HG02938 (cell line): ENCODE measurements around the gene EME2.

Source experiments
- ATAC-seq: cut with Tn5 transposase; IDR thresholded peaks from one replicate; pipeline ENCODE4 v1.9.1; 2021; ENCODE audit warnings: mild to moderate bottlenecking, moderate library complexity; ENCODE audit not compliant: unreplicated experiment

EME2 gene

GRCh38 chr16:1766231-1766630 lies 6.4 kb upstream of the EME2 start:
- no peak for ATAC-seq

- no peak for ATAC-seq
These were observed 5.9 kb upstream of the EME2 start for GRCh38 chr16:1766701-1767100.

- no peak for ATAC-seq
These were observed 5.3 kb upstream of the EME2 start for GRCh38 chr16:1767116-1767994.

GRCh38 chr16:1768061-1768766 lies 4.4 kb upstream of the EME2 start:
- no peak for ATAC-seq

GRCh38 chr16:1768767-1769401 lies 3.7 kb upstream of the EME2 start:
- ATAC-seq = no peak

GRCh38 chr16:1769402-1770300 lies 3.0 kb upstream of the EME2 start:
- no peak for ATAC-seq

- no peak for ATAC-seq
These were observed 2.1 kb upstream of the EME2 start for GRCh38 chr16:1770328-1771187.

- ATAC-seq = no peak
These were observed 1.3 kb upstream of the EME2 start, which contains the start of gene NME3 for GRCh38 chr16:1771188-1771863. Gene NME3, minus strand, starts transcription at chr16:1771543. Its CDS starts 9 bp downstream, at chr16:1771534.

- ATAC-seq = no peak
These were observed 697 bp upstream of the EME2 start for GRCh38 chr16:1771864-1772361.

- ATAC-seq = no peak
These were observed 495 bp downstream of the EME2 start, which contains the start of gene MRPS34 for GRCh38 chr16:1772908-1773702. Gene MRPS34, minus strand, starts transcription at chr16:1773134. Its CDS starts 15 bp downstream, at chr16:1773119.

GRCh38 chr16:1773703-1774447 lies 1.3 kb downstream of the EME2 start:
- no peak for ATAC-seq

GRCh38 chr16:1774448-1774780 lies 1.8 kb downstream of the EME2 start:
- ATAC-seq = no peak

GRCh38 chr16:1775006-1775845 lies 2.6 kb downstream of the EME2 start:
- ATAC-seq = no peak

- no peak for ATAC-seq
These were observed 3.4 kb downstream of the EME2 start for GRCh38 chr16:1775846-1776671.

GRCh38 chr16:1776672-1776955 lies 4.0 kb downstream of the EME2 start:
- ATAC-seq = no peak

- ATAC-seq = no peak
These were observed 4.4 kb downstream of the EME2 start for GRCh38 chr16:1776991-1777374.
